Uterus (tissue), 2 donors: ENCODE data around the gene PLAC8L1.

Experiments
- CTCF ChIP-seq, 4 experiments: fragments of 200-600 bp in 2 of 4; fragments of 450-650 bp in 2 of 4; sonication (generic) in 2 of 4; IDR thresholded peaks; one replicate each; pipeline ENCODE4 v1.5.1; 2016 to 2019; ENCODE audit warnings: antibody characterized with exemption in 4 of 4, mild to moderate bottlenecking in 2 of 4, moderate library complexity in 1 of 4
- POLR2A ChIP-seq, 2 donors: fragments of 450-650 bp; IDR thresholded peaks; one replicate each; pipeline ENCODE4 v1.6.1; 2016; ENCODE audit warnings: antibody characterized with exemption in 2 of 2, mild to moderate bottlenecking in 1 of 2, moderate library complexity in 1 of 2

GRCh38 chr5:146118322-146118721, 12.9 kb upstream of the PLAC8L1 start:
- no peak for TF ChIP-seq POLR2A (IDR thresholded peaks at IDR 0.05)
- no peak for TF ChIP-seq CTCF (IDR thresholded peaks at IDR 0.05)
